ENCODE results near the gene AQR.

The AQR gene

GRCh38 chr15:34808016-34808415, 161.5 kb downstream of the AQR start:
- no peak for TF ChIP-seq FOXP2 (optimal IDR thresholded peaks at IDR 0.05; ENCODE audit: borderline replicate concordance, extremely low read depth, extremely low read length, insufficient read depth)
- TF ChIP-seq SIN3A (IDR thresholded peaks at IDR 0.05; ENCODE audit: borderline replicate concordance, insufficient read depth, low read length), result no peak
- TF ChIP-seq, protein P1, sequence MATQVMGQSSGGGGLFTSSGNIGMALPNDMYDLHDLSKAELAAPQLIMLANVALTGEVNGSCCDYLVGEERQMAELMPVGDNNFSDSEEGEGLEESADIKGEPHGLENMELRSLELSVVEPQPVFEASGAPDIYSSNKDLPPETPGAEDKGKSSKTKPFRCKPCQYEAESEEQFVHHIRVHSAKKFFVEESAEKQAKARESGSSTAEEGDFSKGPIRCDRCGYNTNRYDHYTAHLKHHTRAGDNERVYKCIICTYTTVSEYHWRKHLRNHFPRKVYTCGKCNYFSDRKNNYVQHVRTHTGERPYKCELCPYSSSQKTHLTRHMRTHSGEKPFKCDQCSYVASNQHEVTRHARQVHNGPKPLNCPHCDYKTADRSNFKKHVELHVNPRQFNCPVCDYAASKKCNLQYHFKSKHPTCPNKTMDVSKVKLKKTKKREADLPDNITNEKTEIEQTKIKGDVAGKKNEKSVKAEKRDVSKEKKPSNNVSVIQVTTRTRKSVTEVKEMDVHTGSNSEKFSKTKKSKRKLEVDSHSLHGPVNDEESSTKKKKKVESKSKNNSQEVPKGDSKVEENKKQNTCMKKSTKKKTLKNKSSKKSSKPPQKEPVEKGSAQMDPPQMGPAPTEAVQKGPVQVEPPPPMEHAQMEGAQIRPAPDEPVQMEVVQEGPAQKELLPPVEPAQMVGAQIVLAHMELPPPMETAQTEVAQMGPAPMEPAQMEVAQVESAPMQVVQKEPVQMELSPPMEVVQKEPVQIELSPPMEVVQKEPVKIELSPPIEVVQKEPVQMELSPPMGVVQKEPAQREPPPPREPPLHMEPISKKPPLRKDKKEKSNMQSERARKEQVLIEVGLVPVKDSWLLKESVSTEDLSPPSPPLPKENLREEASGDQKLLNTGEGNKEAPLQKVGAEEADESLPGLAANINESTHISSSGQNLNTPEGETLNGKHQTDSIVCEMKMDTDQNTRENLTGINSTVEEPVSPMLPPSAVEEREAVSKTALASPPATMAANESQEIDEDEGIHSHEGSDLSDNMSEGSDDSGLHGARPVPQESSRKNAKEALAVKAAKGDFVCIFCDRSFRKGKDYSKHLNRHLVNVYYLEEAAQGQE (IDR thresholded peaks at IDR 0.05; ENCODE audit: insufficient read depth in 1 of 2, low read depth in 2 of 2, low read length in 2 of 2), result no peak
- TF ChIP-seq POLR2AphosphoS5 (IDR thresholded peaks at IDR 0.05; ENCODE audit: low read depth, low read length), result no peak
- no peak for TF ChIP-seq TAF1 (IDR thresholded peaks at IDR 0.05; ENCODE audit: borderline replicate concordance, insufficient read depth, low read length)

DNA sequence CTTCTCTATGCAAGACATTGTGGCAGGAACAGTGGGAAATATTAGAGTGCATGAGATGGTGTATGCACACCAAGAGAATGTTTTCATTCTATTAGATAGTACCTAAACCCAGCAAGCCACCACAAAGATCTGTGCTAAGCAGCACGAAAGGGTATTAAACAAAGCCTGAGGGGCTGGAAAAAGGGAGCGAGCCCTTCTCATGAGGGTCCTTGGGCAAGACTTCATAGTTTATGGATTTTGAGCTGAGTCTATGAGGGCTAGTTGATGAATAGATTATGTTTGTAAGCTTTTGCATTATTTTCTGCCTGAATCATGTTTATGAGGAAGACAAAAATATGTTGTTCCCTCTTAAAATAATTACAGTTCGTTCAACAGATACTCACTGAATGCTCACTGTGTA, 164.8 kb downstream of the AQR start:
- no peak for TF ChIP-seq TAF1 (IDR thresholded peaks at IDR 0.05; ENCODE audit: borderline replicate concordance, insufficient read depth, low read length)
- TF ChIP-seq, protein P1 (IDR thresholded peaks at IDR 0.05; ENCODE audit: insufficient read depth in 1 of 2, low read depth in 2 of 2, low read length in 2 of 2), result no peak

DNA sequence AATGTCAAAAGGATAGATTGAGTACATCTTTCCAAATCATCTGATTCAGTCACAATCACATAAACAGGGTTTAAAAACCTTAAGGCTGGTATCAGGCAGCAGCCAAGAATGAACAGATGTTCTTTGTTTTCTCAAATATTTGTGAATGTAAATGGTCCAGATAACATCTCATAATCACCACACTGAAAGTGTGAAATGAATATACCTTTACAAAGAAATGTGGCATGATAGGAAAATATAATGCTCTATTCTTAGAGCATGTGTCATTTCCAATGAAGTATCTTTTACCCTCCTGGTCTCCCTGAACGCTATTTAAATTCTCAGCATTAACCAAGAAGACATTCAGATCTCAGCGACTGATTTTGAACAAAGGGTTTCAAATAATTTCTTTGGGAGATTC, 165.4 kb downstream of the AQR start:
- no peak for TF ChIP-seq POLR2AphosphoS5 (IDR thresholded peaks at IDR 0.05; ENCODE audit: low read depth, low read length)
- TF ChIP-seq FOXP2 (optimal IDR thresholded peaks at IDR 0.05; ENCODE audit: borderline replicate concordance, extremely low read depth, extremely low read length, insufficient read depth), result no peak
- no peak for TF ChIP-seq SIN3A (IDR thresholded peaks at IDR 0.05; ENCODE audit: borderline replicate concordance, insufficient read depth, low read length)
- TF ChIP-seq, protein P1 (IDR thresholded peaks at IDR 0.05; ENCODE audit: insufficient read depth in 1 of 2, low read depth in 2 of 2, low read length in 2 of 2), result no peak
- no peak for TF ChIP-seq TAF1 (IDR thresholded peaks at IDR 0.05; ENCODE audit: borderline replicate concordance, insufficient read depth, low read length)

DNA sequence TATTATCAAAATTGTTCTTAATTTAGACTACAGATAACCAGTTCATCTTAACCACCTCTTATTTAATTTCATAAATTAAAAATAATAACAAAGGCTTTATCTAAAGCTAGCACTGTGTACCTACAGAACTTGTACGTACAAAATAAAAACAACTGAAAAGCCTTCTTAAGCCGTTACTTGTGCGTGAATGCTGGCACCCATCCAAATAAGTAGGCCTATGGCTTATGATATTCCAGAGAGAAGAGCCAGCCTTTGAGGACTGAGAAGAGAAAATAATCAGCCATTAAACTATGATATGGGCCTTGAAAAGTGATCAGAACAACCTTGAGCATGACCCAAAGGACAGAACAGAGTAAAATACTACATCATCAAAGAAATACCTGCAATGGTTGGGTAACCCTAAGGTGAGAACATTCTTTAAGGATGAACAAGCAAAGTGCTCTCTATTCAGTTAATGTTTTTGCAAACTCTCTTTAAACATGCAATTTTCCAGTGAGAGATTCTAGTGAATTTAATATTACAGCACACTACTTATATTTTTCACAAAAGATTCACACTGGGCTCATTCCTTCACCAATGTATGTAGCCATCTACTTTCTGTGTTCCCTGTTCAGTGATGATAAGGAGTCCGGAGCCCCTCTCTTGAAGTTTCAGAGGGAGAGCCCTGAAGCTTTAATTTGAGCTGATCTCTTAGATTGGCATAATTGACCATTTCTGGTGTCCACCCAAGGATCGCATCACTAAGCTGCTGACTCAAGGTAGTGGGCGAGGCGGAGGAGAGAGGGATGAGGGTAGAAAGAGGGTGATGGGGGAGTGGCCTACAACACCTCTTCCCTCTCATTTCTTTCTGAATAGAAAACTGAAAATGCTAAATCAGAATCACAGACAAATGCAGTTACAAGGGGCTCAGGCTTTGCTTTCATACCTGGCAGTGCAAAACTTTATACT, 166.5 kb downstream of the AQR start:
- TF ChIP-seq TAF1 (IDR thresholded peaks at IDR 0.05; ENCODE audit: borderline replicate concordance, insufficient read depth, low read length), result no peak
- no peak for TF ChIP-seq POLR2AphosphoS5 (IDR thresholded peaks at IDR 0.05; ENCODE audit: low read depth, low read length)
- TF ChIP-seq SIN3A (IDR thresholded peaks at IDR 0.05; ENCODE audit: borderline replicate concordance, insufficient read depth, low read length), result no peak
- TF ChIP-seq, protein P1 (IDR thresholded peaks at IDR 0.05; ENCODE audit: insufficient read depth in 1 of 2, low read depth in 2 of 2, low read length in 2 of 2), result no peak
- TF ChIP-seq FOXP2 (optimal IDR thresholded peaks at IDR 0.05; ENCODE audit: borderline replicate concordance, extremely low read depth, extremely low read length, insufficient read depth), result no peak

Data from PFSK-1 (cell line).